H1 (cell line): ENCODE results near the gene SRI. TPM values are rescaled to one million over a fixed set of nuclear protein-coding genes. Genes with fewer than 3 reads are reported as not detected.

Experiments
- CTCF ChIA-PET: fragments of 300-600 bp; sonication (Branson Sonifier 250); formaldehyde crosslinking; loops from one replicate; lab custom pipeline; 2021; ENCODE audit not compliant: partially characterized antibody; lab: Charles Lee
- POLR2A ChIA-PET: fragments of 300-600 bp; sonication (Branson Sonifier 250); formaldehyde crosslinking; loops from one replicate; lab custom pipeline; 2021; ENCODE audit warnings: inconsistent platforms; ENCODE audit not compliant: partially characterized antibody; lab: Charles Lee
- DNase-seq, 2 experiments: peaks; one replicate each; pipeline versions ENCODE4 v3.0.0 to v3.0.0-alpha.2; 2010 to 2022; ENCODE audit warnings: low spot score in 2 of 2, low read depth in 1 of 2, mixed read lengths in 1 of 2
- FAIRE-seq: peaks from 2 replicates; lab custom pipeline; 2011; peaks lifted over from hg19 to GRCh38; lab: Jason Lieb, UNC
- H2AFZ ChIP-seq: 2 replicates; pipeline ENCODE4 v1.8.1; 2012; ENCODE audit warnings: low read length, inconsistent platforms
- H2AK5ac ChIP-seq: 2 replicates; pipeline ENCODE4 v1.6.1; 2013; ENCODE audit warnings: low read depth, low read length
- H2BK120ac ChIP-seq: replicated peaks from 2 replicates; pipeline ENCODE3; 2013; ENCODE audit warnings: low read depth, low read length, inconsistent platforms
- H2BK12ac ChIP-seq: 2 replicates; pipeline ENCODE4 v1.6.1; 2013; ENCODE audit warnings: low read depth, low read length
- H2BK15ac ChIP-seq: 2 replicates; pipeline ENCODE4 v1.6.1; 2013; ENCODE audit warnings: low read length
- H2BK20ac ChIP-seq: 2 replicates; pipeline ENCODE4 v1.6.1; 2013; ENCODE audit warnings: low read length
- H2BK5ac ChIP-seq: 2 replicates; pipeline ENCODE4 v1.6.1; 2013; ENCODE audit warnings: low read depth, low read length
- H3K14ac ChIP-seq: 2 replicates; pipeline ENCODE4 v1.6.1; 2013; ENCODE audit warnings: inconsistent platforms; ENCODE audit not compliant: insufficient read length
- H3K18ac ChIP-seq: 2 replicates; pipeline ENCODE4 v1.6.1; 2013; ENCODE audit warnings: low read length; ENCODE audit errors: extremely low read depth
- H3K23ac ChIP-seq: 2 replicates; pipeline ENCODE4 v1.6.1; 2013; ENCODE audit warnings: inconsistent platforms; ENCODE audit not compliant: insufficient read length
- H3K23me2 ChIP-seq: 2 replicates; pipeline ENCODE4 v1.6.1; 2013; ENCODE audit warnings: low read depth, low read length
- H3K27ac ChIP-seq: 2 replicates; pipeline ENCODE4 v1.6.1; 2011; ENCODE audit warnings: low read depth, low read length, inconsistent platforms
- H3K27me3 ChIP-seq, 4 experiments: replicated peaks in 1 of 4; 1 replicate in 1 of 4; 2 replicates in 3 of 4; pipeline versions ENCODE4 v1.6.1 to v1.8.1; 2011 to 2013; ENCODE audit warnings: low read length in 3 of 4, mild to moderate bottlenecking in 3 of 4, inconsistent platforms in 2 of 4, mixed read lengths in 2 of 4, moderate library complexity in 1 of 4; ENCODE audit not compliant: control insufficient read depth in 3 of 4, insufficient read depth in 3 of 4; ENCODE audit errors: extremely low read depth in 1 of 4
- H3K36me3 ChIP-seq, 4 experiments: 2 replicates each; pipeline versions ENCODE4 v1.6.1 to v1.8.1; 2011 to 2013; ENCODE audit warnings: mild to moderate bottlenecking in 4 of 4, low read length in 3 of 4, moderate library complexity in 2 of 4, control low read depth in 1 of 4, inconsistent platforms in 1 of 4; ENCODE audit not compliant: insufficient read depth in 4 of 4, control insufficient read depth in 2 of 4
- H3K4ac ChIP-seq: replicated peaks from 2 replicates; pipeline ENCODE3; 2013; ENCODE audit warnings: low read length, low read depth, mixed read lengths, inconsistent platforms; ENCODE audit not compliant: insufficient read length
- H3K4me1 ChIP-seq, 4 experiments: replicated peaks in 1 of 4; 1 replicate in 1 of 4; 2 replicates in 3 of 4; pipeline versions ENCODE4 v1.6.1 to v1.8.1; 2011 to 2013; ENCODE audit warnings: low read length in 3 of 4, inconsistent platforms in 2 of 4, mixed read lengths in 1 of 4; ENCODE audit not compliant: insufficient read depth in 4 of 4, control insufficient read depth in 3 of 4
- H3K4me2 ChIP-seq, 2 experiments: 2 replicates each; pipeline versions ENCODE4 v1.6.1 to v1.8.1; 2011 to 2013; ENCODE audit warnings: low read depth in 2 of 2, low read length in 2 of 2, control low read depth in 1 of 2, inconsistent platforms in 1 of 2, mild to moderate bottlenecking in 1 of 2; ENCODE audit not compliant: insufficient read depth in 1 of 2
- H3K4me3 ChIP-seq, 4 experiments: fragments of 200-600, 300-600 bp in 1 of 4; sonication (generic), shearing (Covaris generic), sonication (Bioruptor Twin) in 1 of 4; 2 replicates each; pipeline versions ENCODE4 v1.5.1 to v1.8.1; 2011 to 2016; ENCODE audit warnings: low read length in 4 of 4, low read depth in 3 of 4, control low read depth in 2 of 4, inconsistent platforms in 2 of 4, mild to moderate bottlenecking in 2 of 4, mixed read lengths in 1 of 4, moderate library complexity in 1 of 4; ENCODE audit not compliant: insufficient read depth in 2 of 4; ENCODE audit errors: extremely low read depth in 1 of 4
- H3K56ac ChIP-seq: replicated peaks from 2 replicates; pipeline ENCODE3; 2013; ENCODE audit warnings: low read depth, mild to moderate bottlenecking, mixed read lengths, low read length, inconsistent platforms; ENCODE audit not compliant: insufficient read length
- H3K79me1 ChIP-seq: 2 replicates; pipeline ENCODE4 v1.6.1; 2013; ENCODE audit warnings: low read depth, low read length, control low read depth
- H3K79me2 ChIP-seq, 2 experiments: 2 replicates each; pipeline versions ENCODE4 v1.6.1 to v1.8.1; 2012 to 2013; ENCODE audit warnings: low read length in 2 of 2, mild to moderate bottlenecking in 2 of 2, inconsistent platforms in 1 of 2; ENCODE audit not compliant: insufficient read depth in 2 of 2, control insufficient read depth in 1 of 2
- H3K9ac ChIP-seq, 4 experiments: replicated peaks in 1 of 4; 1 replicate in 1 of 4; 2 replicates in 3 of 4; pipeline versions ENCODE4 v1.6.1 to v1.8.1; 2011 to 2013; ENCODE audit warnings: low read depth in 3 of 4, low read length in 3 of 4, control low read depth in 2 of 4, mild to moderate bottlenecking in 2 of 4, moderate library complexity in 2 of 4, inconsistent platforms in 1 of 4; ENCODE audit errors: extremely low read depth in 1 of 4
- H3K9me3 ChIP-seq, 2 experiments: 2 replicates each; pipeline versions ENCODE4 v1.6.1 to v1.8.1; 2012 to 2013; ENCODE audit warnings: mild to moderate bottlenecking in 2 of 2, moderate library complexity in 2 of 2, control low read depth in 1 of 2, inconsistent platforms in 1 of 2, low read depth in 1 of 2, low read length in 1 of 2, mixed read lengths in 1 of 2; ENCODE audit not compliant: insufficient read depth in 2 of 2
- H4K20me1 ChIP-seq, 2 experiments: replicated peaks in 1 of 2; 2 replicates each; pipeline versions ENCODE3 to v1.8.1; 2011 to 2013; ENCODE audit warnings: inconsistent platforms in 2 of 2, low read length in 2 of 2, mild to moderate bottlenecking in 1 of 2; ENCODE audit not compliant: insufficient read depth in 2 of 2, control insufficient read depth in 1 of 2
- H4K5ac ChIP-seq: 2 replicates; pipeline ENCODE4 v1.6.1; 2013; ENCODE audit warnings: low read length, low read depth, mixed read lengths, inconsistent platforms; ENCODE audit not compliant: insufficient read length
- H4K8ac ChIP-seq: 2 replicates; pipeline ENCODE4 v1.8.0; 2013; ENCODE audit warnings: mild to moderate bottlenecking, moderate library complexity, low read length, inconsistent platforms; ENCODE audit not compliant: insufficient read depth; ENCODE audit errors: extremely low read depth
- H4K91ac ChIP-seq: replicated peaks from 2 replicates; pipeline ENCODE3; 2013; ENCODE audit warnings: low read length, mixed read lengths, inconsistent platforms; ENCODE audit not compliant: insufficient read length
- TBP ChIP-seq: IDR thresholded peaks from 2 replicates; pipeline ENCODE4 v1.6.1; 2011; ENCODE audit warnings: low read depth, low read length, improper control_type of control experiment
- polyA plus RNA-seq, 7 experiments: library from polyadenylated mRNA; depleted of rRNA in 3 of 7; stranded (reverse) in 5 of 7; unstranded in 2 of 7; fragments of >200 nt in 5 of 7; fragments of 200-250 nt in 2 of 7; gene quantifications; 1 replicate in 5 of 7; 2 replicates in 1 of 7; 4 replicates in 1 of 7; pipeline versions ENCODE4 v1.2.1 to v1.2.3, GENCODE V29; 2011 to 2013; ENCODE audit warnings: missing spikeins in 2 of 7, mixed read lengths in 2 of 7
- total RNA-seq: library from RNA; stranded (reverse); fragmentation: NEBNext Ultra II Directional; extraction: Animal tissue kit (Norgen Biotek cat#: 25700); gene quantifications from 2 replicates; pipeline ENCODE4 v1.2.1, GENCODE V29; 2021

Gene SRI
- total and polyA plus RNA-seq, 2 of the 8 experiments (the other 6 are each of a cell fraction or from before 2014, with no cell fraction given): 118 to 170 TPM

DNA sequence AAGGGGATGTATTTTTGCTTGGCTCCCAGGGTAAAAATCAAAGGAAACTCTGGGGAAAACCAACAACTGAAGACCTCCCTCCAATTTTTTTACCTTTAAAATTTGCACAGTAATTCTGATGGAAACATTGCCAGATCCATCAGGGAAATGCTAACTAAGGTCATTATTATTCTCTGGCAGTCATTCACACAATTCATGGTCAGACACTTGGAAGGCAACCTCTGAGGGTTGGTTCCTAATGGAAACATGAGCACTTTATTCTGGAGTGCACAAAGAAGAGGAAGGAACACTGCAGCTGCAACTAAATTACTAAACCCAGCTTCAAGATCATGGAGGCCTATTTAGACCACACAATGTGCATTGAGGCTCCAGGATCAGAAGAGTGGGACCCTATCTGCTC, 34.2 kb downstream of the SRI start:
- Histone ChIP-seq H3K4me3 (no peak overlapping the region), H3K79me1 (no peaks in the 10 kb centered on the region), H2BK20ac (no peak overlapping the region), H3K56ac (no peak overlapping the region), H2AFZ (no peak overlapping the region), H3K4me1 (peaks cover 0 to 4% (median 0%) of the 10 kb centered on the region in 4 experiments; a peak in 3 of 7 replicates), H2AK5ac (no peak overlapping the region), H2BK120ac (no peak overlapping the region), H3K36me3 (no peaks in the 10 kb centered on the region), H3K9ac (no peak overlapping the region), H3K18ac (no peak overlapping the region), H4K5ac (no peak overlapping the region), H3K27me3 (no peaks in the 10 kb centered on the region), H3K9me3 (no peaks in the 10 kb centered on the region), H2BK12ac (no peak overlapping the region), H3K4me2 (no peak overlapping the region), H3K27ac (no peak overlapping the region), H3K23ac (no peak overlapping the region), H3K23me2 (no peaks in the 10 kb centered on the region), H2BK5ac (no peak overlapping the region), H4K8ac (no peak overlapping the region), H3K4ac (no peak overlapping the region), H3K79me2 (no peaks in the 10 kb centered on the region), H4K91ac (no peak overlapping the region), H4K20me1 (no peaks in the 10 kb centered on the region), H3K14ac (no peak overlapping the region), H2BK15ac (no peak overlapping the region)
- DNase-seq (no peak), FAIRE-seq (no peak)
- ChIA-PET POLR2A (no interaction called here), CTCF (interaction anchor here (1.4 to 1.7 kb wide), 2 partner anchors 16 to 19 kb away, joined by 3 to 7 read pairs; no protein-coding TSS in a partner anchor)
- no peak for TF ChIP-seq TBP
